ENCODE results near the gene HERC5.

DNA sequence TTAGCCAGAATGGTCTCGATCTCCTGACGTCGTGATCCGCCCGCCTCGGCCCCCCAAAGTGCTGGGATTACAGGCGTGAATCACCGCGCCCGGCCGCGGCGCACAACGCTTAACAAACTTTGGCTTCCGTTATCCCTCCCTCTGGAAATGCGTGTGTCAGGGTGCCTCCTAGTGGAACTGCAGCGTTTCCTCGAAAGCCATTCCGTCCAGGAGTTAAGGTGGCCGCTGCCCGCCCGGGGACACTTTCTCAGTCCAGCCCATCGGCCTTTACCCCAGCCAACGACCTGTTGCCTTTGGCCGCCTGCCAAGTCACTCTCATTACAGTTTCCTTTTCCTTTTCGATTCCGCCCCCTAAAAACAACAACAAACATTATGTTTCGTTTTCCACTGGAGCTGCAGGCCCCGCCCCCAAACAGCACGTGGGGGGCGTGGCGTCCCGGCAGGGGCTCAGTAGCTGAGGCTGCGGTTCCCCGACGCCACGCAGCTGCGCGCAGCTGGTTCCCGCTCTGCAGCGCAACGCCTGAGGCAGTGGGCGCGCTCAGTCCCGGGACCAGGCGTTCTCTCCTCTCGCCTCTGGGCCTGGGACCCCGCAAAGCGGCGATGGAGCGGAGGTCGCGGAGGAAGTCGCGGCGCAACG is at the start of gene HERC5:
- TF ChIP-seq, protein P1, sequence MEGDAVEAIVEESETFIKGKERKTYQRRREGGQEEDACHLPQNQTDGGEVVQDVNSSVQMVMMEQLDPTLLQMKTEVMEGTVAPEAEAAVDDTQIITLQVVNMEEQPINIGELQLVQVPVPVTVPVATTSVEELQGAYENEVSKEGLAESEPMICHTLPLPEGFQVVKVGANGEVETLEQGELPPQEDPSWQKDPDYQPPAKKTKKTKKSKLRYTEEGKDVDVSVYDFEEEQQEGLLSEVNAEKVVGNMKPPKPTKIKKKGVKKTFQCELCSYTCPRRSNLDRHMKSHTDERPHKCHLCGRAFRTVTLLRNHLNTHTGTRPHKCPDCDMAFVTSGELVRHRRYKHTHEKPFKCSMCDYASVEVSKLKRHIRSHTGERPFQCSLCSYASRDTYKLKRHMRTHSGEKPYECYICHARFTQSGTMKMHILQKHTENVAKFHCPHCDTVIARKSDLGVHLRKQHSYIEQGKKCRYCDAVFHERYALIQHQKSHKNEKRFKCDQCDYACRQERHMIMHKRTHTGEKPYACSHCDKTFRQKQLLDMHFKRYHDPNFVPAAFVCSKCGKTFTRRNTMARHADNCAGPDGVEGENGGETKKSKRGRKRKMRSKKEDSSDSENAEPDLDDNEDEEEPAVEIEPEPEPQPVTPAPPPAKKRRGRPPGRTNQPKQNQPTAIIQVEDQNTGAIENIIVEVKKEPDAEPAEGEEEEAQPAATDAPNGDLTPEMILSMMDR (IDR thresholded peaks at IDR 0.05): peak; percentile 61 to 84 (median 83)
- peak; percentile 85 for TF ChIP-seq POLR2A (IDR thresholded peaks at IDR 0.05)
